A549 (cell line): ENCODE data around the gene TBL1Y. TPM values are rescaled to one million over a fixed set of nuclear protein-coding genes. Genes with fewer than 3 reads are reported as not detected.

Source experiments
- ATAC-seq, 2 experiments: fragments of 200-7000 bp in 1 of 2; fragments of >200 bp in 1 of 2; cut with Nextera tagmentation in 1 of 2; cut with Tn5 transposase in 1 of 2; 3 replicates each; pipeline versions ENCODE4 v1.8.0 to v1.9.1; 2018 to 2020; ENCODE audit warnings: mild to moderate bottlenecking in 1 of 2, moderate library complexity in 1 of 2
- CTCF ChIA-PET: fragments of 300-600 bp; sonication (Branson Sonifier 250); formaldehyde crosslinking; extraction: SDS; loops from one replicate; lab custom pipeline; 2021; ENCODE audit warnings: antibody characterized with exemption, inconsistent platforms; lab: Yijun Ruan, JAX
- POLR2A ChIA-PET: fragments of 350-600 bp; formaldehyde crosslinking; extraction: SDS; loops from one replicate; lab custom pipeline; 2021; ENCODE audit warnings: antibody characterized with exemption, inconsistent platforms; lab: Yijun Ruan, JAX
- DNase-seq, 2 experiments: peaks; one replicate each; pipeline versions ENCODE4 v3.0.0 to v3.0.0-alpha.2; 2011 to 2016; ENCODE audit warnings: low read depth in 1 of 2, low spot score in 1 of 2
- FAIRE-seq: peaks from 2 replicates; lab custom pipeline; 2011; peaks lifted over from hg19 to GRCh38; lab: Jason Lieb, UNC
- H3K27ac ChIP-seq, 2 experiments: fragments of >200 bp; sonication (Bioruptor Twin); formaldehyde crosslinking; 3 replicates each; pipeline ENCODE4 v1.5.1; 2016 to 2017
- H3K4me1 ChIP-seq: fragments of >200 bp; sonication (Bioruptor Twin); formaldehyde crosslinking; 3 replicates; pipeline ENCODE4 v1.6.1; 2016
- H3K4me2 ChIP-seq: fragments of >200 bp; sonication (Bioruptor Twin); formaldehyde crosslinking; 3 replicates; pipeline ENCODE4 v1.6.1; 2016
- H3K4me3 ChIP-seq: fragments of >200 bp; sonication (Bioruptor Twin); formaldehyde crosslinking; 3 replicates; pipeline ENCODE4 v1.5.1; 2016
- H3K9me3 ChIP-seq: fragments of >200 bp; sonication (Bioruptor Twin); formaldehyde crosslinking; 3 replicates; pipeline ENCODE4 v1.6.1; 2016
- ATOH8 ChIP-seq: fragments of 250-450 bp; sonication (Bioruptor Pico); IDR thresholded peaks from 2 replicates; pipeline ENCODE4 v1.5.0; 2020; ENCODE audit warnings: low read depth, mild to moderate bottlenecking, moderate library complexity
- BHLHE40 ChIP-seq: IDR thresholded peaks from 2 replicates; pipeline ENCODE4 v1.6.1; 2012; ENCODE audit warnings: low read depth, low read length, inconsistent platforms
- CBX2 ChIP-seq: fragments of 200-600 bp; sonication (generic); IDR thresholded peaks from 2 replicates; pipeline ENCODE4 v1.6.1; 2016; ENCODE audit warnings: low read depth, mild to moderate bottlenecking, borderline replicate concordance
- CBX8 ChIP-seq: fragments of 200-600 bp; sonication (generic); IDR thresholded peaks from 2 replicates; pipeline ENCODE4 v1.6.1; 2016
- CHD2 ChIP-seq: fragments of 150-350 bp; IDR thresholded peaks from 2 replicates; pipeline ENCODE4 v1.6.1; 2014; ENCODE audit warnings: low read length; ENCODE audit not compliant: partially characterized antibody
- CTCF ChIP-seq: fragments of >200 bp; sonication (Bioruptor Twin); formaldehyde crosslinking; IDR thresholded peaks from 3 replicates; pipeline ENCODE4 v1.5.1; 2016
- EHF ChIP-seq: fragments of 250-450 bp; sonication (Bioruptor Pico); IDR thresholded peaks from 2 replicates; pipeline ENCODE4 v1.5.0; 2020; ENCODE audit warnings: mild to moderate bottlenecking
- EHMT2 ChIP-seq: fragments of 200-600 bp; sonication (generic); IDR thresholded peaks from 2 replicates; pipeline ENCODE4 v1.6.1; 2016; ENCODE audit warnings: antibody characterized with exemption, low read depth, mild to moderate bottlenecking, moderate library complexity
- ELK1 ChIP-seq: fragments of 150-350 bp; IDR thresholded peaks from 2 replicates; pipeline ENCODE4 v1.6.1; 2014; ENCODE audit warnings: low read depth, mild to moderate bottlenecking, low read length
- ESRRA ChIP-seq: fragments of 150-350 bp; IDR thresholded peaks from 2 replicates; pipeline ENCODE4 v1.6.1; 2014; ENCODE audit warnings: mild to moderate bottlenecking, low read length, borderline replicate concordance
- FOSL2 ChIP-seq, 2 experiments: fragments of 450-650 bp in 1 of 2; fragments of >200 bp in 1 of 2; sonication (Bioruptor Twin) in 1 of 2; formaldehyde crosslinking; IDR thresholded peaks; 2 replicates each; pipeline versions ENCODE4 v1.5.0 to v1.6.1; 2016 to 2020; ENCODE audit warnings: mild to moderate bottlenecking in 1 of 2, moderate library complexity in 1 of 2
- FOXS1 ChIP-seq: fragments of 250-450 bp; sonication (Bioruptor Pico); IDR thresholded peaks from 2 replicates; pipeline ENCODE4 v1.5.0; 2020; ENCODE audit warnings: mild to moderate bottlenecking, moderate library complexity
- GATA3 ChIP-seq: IDR thresholded peaks from 2 replicates; pipeline ENCODE4 v1.6.1; 2012; ENCODE audit warnings: borderline replicate concordance
- HMGXB4 ChIP-seq: fragments of 250-450 bp; sonication (Bioruptor Pico); IDR thresholded peaks from 2 replicates; pipeline ENCODE4 v1.5.0; 2021; ENCODE audit warnings: mild to moderate bottlenecking, moderate library complexity, borderline replicate concordance
- HOXA7 ChIP-seq: fragments of 250-450 bp; sonication (Bioruptor Pico); IDR thresholded peaks from 2 replicates; pipeline ENCODE4 v1.5.0; 2020; ENCODE audit warnings: mild to moderate bottlenecking, moderate library complexity
- JUNB ChIP-seq: fragments of >200 bp; sonication (Bioruptor Twin); formaldehyde crosslinking; IDR thresholded peaks from 2 replicates; pipeline ENCODE4 v1.6.1; 2016
- KDM1A ChIP-seq: fragments of 200-600 bp; sonication (generic); IDR thresholded peaks from 2 replicates; pipeline ENCODE4 v1.6.1; 2016; ENCODE audit warnings: low read depth, mild to moderate bottlenecking
- MAFK ChIP-seq: fragments of 450-650 bp; IDR thresholded peaks from 2 replicates; pipeline ENCODE4 v1.6.1; 2014; ENCODE audit not compliant: partially characterized antibody
- MYC ChIP-seq: IDR thresholded peaks from 2 replicates; pipeline ENCODE4 v1.6.1; 2012; ENCODE audit warnings: mild to moderate bottlenecking, inconsistent platforms, low read length, improper control_type of control experiment, borderline replicate concordance
- NFE2L2 ChIP-seq: fragments of 150-350 bp; conservative IDR thresholded peaks from 2 replicates; pipeline ENCODE4 v1.6.1; 2014; ENCODE audit warnings: low read length
- NR3C1 ChIP-seq: fragments of >200 bp; sonication (Bioruptor Twin); formaldehyde crosslinking; IDR thresholded peaks from 3 replicates; pipeline ENCODE4 v1.6.1; 2017
- REST ChIP-seq: fragments of 200-600 bp; sonication (generic); IDR thresholded peaks from 2 replicates; pipeline ENCODE4 v1.6.1; 2016; ENCODE audit warnings: antibody characterized with exemption, mild to moderate bottlenecking, moderate library complexity
- SREBF2 ChIP-seq: fragments of 450-650 bp; IDR thresholded peaks from 2 replicates; pipeline ENCODE4 v1.6.1; 2014; ENCODE audit warnings: mild to moderate bottlenecking, moderate library complexity
- TP53 ChIP-seq: fragments of 250-450 bp; sonication (Bioruptor Pico); IDR thresholded peaks from 2 replicates; pipeline ENCODE4 v1.5.0; 2021; ENCODE audit warnings: mild to moderate bottlenecking, moderate library complexity
- USF2 ChIP-seq: fragments of 450-650 bp; IDR thresholded peaks from 2 replicates; pipeline ENCODE4 v1.6.1; 2014; ENCODE audit warnings: antibody characterized with exemption
- ZC3H11A ChIP-seq: fragments of 450-650 bp; IDR thresholded peaks from 2 replicates; pipeline ENCODE4 v1.6.1; 2014; ENCODE audit warnings: antibody characterized with exemption, mild to moderate bottlenecking
- ZFP36 ChIP-seq: fragments of 450-650 bp; IDR thresholded peaks from 2 replicates; pipeline ENCODE4 v1.6.1; 2014; ENCODE audit warnings: borderline replicate concordance; ENCODE audit not compliant: partially characterized antibody
- ZNF302 ChIP-seq: fragments of 250-450 bp; sonication (Bioruptor Pico); IDR thresholded peaks from 2 replicates; pipeline ENCODE4 v1.9.0; 2021; ENCODE audit warnings: inconsistent platforms, mild to moderate bottlenecking, moderate library complexity
- ZSCAN20 ChIP-seq: fragments of 250-450 bp; sonication (Bioruptor Pico); IDR thresholded peaks from 2 replicates; pipeline ENCODE4 v1.8.0; 2022; ENCODE audit warnings: mild to moderate bottlenecking, moderate library complexity
- WGBS: methylation state at CpG from one replicate; pipeline ENCODE4 v1.1.6; 2017; ENCODE audit errors: missing lambda C conversion rate; 5-methylcytosine and 5-hydroxymethylcytosine counted together
- polyA plus RNA-seq, 4 experiments: library from polyadenylated mRNA; depleted of rRNA in 3 of 4; stranded (reverse); fragments of >200 nt; fragmentation: RNase III in 1 of 4; extraction: RNeasy Plus Mini Kit Qiagen cat#74134 plus additional on column Dnase treatment in 1 of 4; gene quantifications; 2 replicates in 3 of 4; 3 replicates in 1 of 4; pipeline ENCODE4 v1.2.3, GENCODE V29; 2011 to 2017

The TBL1Y gene
- polyA plus RNA-seq, 2 of the 4 experiments (the other 2 are of a cell fraction) = not detected

GRCh38 chrY:7039037-7039436 is 128.5 kb downstream of the TBL1Y start:
- TF ChIP-seq BHLHE40 (no peak), ZFP36 (no peak), MAFK (no peak), TP53 (CRISPR knock-in tag) (no peak), NFE2L2 (no peak), NR3C1 (no peak), ATOH8 (CRISPR knock-in tag) (no peak), MYC (no peak), GATA3 (no peak), FOXS1 (no peak), EHMT2 (no peak), USF2 (no peak), HOXA7 (CRISPR knock-in tag) (no peak), SREBF2 (no peak), EHF (CRISPR knock-in tag) (no peak), FOSL2 (IDR thresholded peaks at IDR 0.05) (no peak), FOSL2 (CRISPR knock-in tag; IDR thresholded peaks at IDR 0.05) (no peak), ZC3H11A (no peak), HMGXB4 (CRISPR knock-in tag) (no peak), ZSCAN20 (CRISPR knock-in tag) (no peak), JUNB (no peak)
- H3K9me3 ChIP-seq = no peaks in the 10 kb centered on the region
- H3K4me1 ChIP-seq = no peaks in the 10 kb centered on the region
- ATAC-seq (no peak), DNase-seq (no peak), FAIRE-seq (no peak)
- ChIA-PET CTCF (no interaction called here), POLR2A (no interaction called here)
- no peak overlapping the region for H3K4me3 ChIP-seq
- no peak overlapping the region for H3K27ac ChIP-seq
- H3K4me2 ChIP-seq = no peak overlapping the region

GRCh38 chrY:7040662-7041061 is 130.2 kb downstream of the TBL1Y start:
- POLR2A ChIA-PET = no interaction called here
- CTCF ChIA-PET = no interaction called here
- H3K27ac ChIP-seq = no peak overlapping the region
- no peak overlapping the region for H3K4me3 ChIP-seq
- H3K4me2 ChIP-seq = no peak overlapping the region
- ATAC-seq (no peak), DNase-seq (no peak), FAIRE-seq (no peak)
- 3% methylated on average over 5 of the region's 5 CpGs for WGBS
- no peaks in the 10 kb centered on the region for H3K4me1 ChIP-seq
- no peaks in the 10 kb centered on the region for H3K9me3 ChIP-seq
- TF ChIP-seq CTCF = no peak
- TF ChIP-seq KDM1A = no peak
- no peak for TF ChIP-seq SREBF2
- TF ChIP-seq ELK1 = no peak
- no peak for TF ChIP-seq ZNF302 (CRISPR knock-in tag)
- TF ChIP-seq REST = no peak
- TF ChIP-seq ATOH8 (CRISPR knock-in tag) = no peak
- no peak for TF ChIP-seq CHD2
- TF ChIP-seq CBX8 = no peak
- no peak for TF ChIP-seq ESRRA
- TF ChIP-seq CBX2 = no peak
- no peak for TF ChIP-seq EHMT2
- no peak for TF ChIP-seq MYC
- TF ChIP-seq MAFK = no peak
